Activated naive CD8-positive, alpha-beta T cell (primary cell): ENCODE measurements around the gene PPL.

ENCODE experiments used
- H3K27ac Mint-ChIP-seq: one replicate; pipeline ENCODE4 v1.8.0; 2021; ENCODE audit warnings: mixed read lengths
- H3K27me3 Mint-ChIP-seq: one replicate; pipeline ENCODE4 v1.8.0; 2021; ENCODE audit warnings: mixed read lengths
- H3K36me3 Mint-ChIP-seq: one replicate; pipeline ENCODE4 v1.8.0; 2021; ENCODE audit warnings: mixed read lengths
- H3K4me1 Mint-ChIP-seq: one replicate; pipeline ENCODE4 v1.8.0; 2021; ENCODE audit warnings: low read depth, mixed read lengths
- H3K4me3 Mint-ChIP-seq: one replicate; pipeline ENCODE4 v1.8.0; 2021; ENCODE audit warnings: mild to moderate bottlenecking, mixed read lengths
- H3K9me3 Mint-ChIP-seq: one replicate; pipeline ENCODE4 v1.8.0; 2021; ENCODE audit warnings: low read depth, mixed read lengths

Gene PPL

DNA sequence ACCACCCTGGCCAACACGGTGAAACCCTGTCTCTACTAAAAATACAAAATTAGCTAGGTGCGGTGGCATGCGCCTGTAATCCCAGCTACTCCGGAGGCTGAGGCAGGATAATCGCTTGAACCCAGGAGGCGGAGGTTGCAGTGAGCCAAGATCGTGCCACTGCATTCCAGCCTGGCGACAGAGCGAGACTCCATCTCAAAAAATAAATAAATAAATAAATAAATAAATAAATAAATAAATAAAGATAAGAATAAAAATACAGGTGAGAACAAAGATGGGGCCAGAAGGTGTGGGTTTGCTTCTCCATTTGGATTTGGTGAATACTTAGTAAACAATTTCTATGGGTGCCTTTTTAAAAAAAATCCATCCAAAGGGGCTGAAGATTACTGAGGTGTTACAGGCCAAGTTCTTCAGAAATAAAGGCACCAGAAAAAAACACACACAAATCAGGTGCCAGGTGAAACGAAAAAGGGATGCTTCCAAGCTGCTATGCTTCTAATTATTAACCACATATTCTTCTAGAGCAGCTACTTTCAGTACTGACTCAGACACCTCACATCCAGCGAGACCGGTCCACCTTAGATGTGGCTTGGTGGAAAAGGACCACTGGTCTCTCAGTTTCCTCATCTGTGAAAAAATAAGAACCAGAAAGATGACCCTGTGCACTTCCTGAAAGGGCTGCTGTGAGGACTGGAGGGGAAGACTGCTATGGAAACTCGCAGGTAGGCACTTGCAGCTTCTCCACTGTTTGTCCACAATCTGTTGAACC, 99.0 kb downstream of the PPL start:
- H3K4me1 Mint-ChIP-seq = peaks cover 15% of the 10 kb centered on the region
- no peak overlapping the region for H3K4me3 Mint-ChIP-seq
- H3K27ac Mint-ChIP-seq = no peak overlapping the region
- no peaks in the 10 kb centered on the region for H3K9me3 Mint-ChIP-seq
- no peaks in the 10 kb centered on the region for H3K36me3 Mint-ChIP-seq
- H3K27me3 Mint-ChIP-seq = no peaks in the 10 kb centered on the region

DNA sequence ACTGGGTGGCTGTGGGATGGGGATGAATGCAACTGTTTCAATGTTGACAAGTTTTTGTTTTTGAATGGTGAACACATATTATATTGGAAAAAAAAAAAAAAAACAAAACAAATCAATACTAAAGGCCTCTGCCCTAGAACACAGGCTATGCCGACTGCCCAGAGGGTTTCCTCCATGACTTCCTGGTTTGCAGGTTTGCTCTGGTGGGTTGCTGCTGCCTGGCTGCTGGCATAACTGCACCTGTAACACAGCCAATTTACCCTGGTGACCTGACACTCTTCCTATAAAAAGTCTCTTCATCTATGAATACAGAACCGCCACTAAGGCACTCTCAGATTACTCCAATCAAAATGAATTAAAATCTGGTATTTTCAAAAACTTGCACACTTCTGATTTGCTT, 100.2 kb downstream of the PPL start:
- Mint-ChIP-seq H3K9me3 (no peaks in the 10 kb centered on the region), H3K4me1 (peaks cover 18% of the 10 kb centered on the region), H3K4me3 (no peak overlapping the region), H3K36me3 (no peaks in the 10 kb centered on the region), H3K27ac (no peak overlapping the region), H3K27me3 (no peaks in the 10 kb centered on the region)

DNA sequence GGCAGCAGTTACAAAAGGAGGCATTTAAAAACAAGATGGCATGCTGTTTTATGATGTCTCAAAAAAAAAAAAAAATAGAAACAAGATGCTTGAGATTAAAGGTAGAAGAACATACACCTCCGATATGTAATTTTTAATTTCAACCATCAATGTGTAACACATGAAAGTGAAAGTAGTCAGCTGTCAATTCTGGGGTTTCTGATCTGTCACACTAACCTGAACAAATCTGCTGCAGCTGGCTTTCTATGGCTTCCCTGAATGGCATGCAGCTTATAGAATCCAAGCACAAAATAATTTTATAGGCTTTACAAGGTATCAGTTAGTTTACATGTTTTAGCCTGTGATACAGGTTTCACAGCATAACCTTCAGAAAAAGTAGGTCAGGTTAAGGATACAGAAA, 103.4 kb downstream of the PPL start:
- Mint-ChIP-seq H3K4me1 (peaks cover 12% of the 10 kb centered on the region), H3K27ac (no peak overlapping the region), H3K4me3 (no peak overlapping the region), H3K36me3 (peaks cover 4% of the 10 kb centered on the region), H3K9me3 (no peaks in the 10 kb centered on the region), H3K27me3 (no peaks in the 10 kb centered on the region)

- no peaks in the 10 kb centered on the region for H3K9me3 Mint-ChIP-seq
- H3K27me3 Mint-ChIP-seq = no peaks in the 10 kb centered on the region
- H3K27ac Mint-ChIP-seq = no peak overlapping the region
- H3K4me3 Mint-ChIP-seq = no peak overlapping the region
- peaks cover 12% of the 10 kb centered on the region for H3K4me1 Mint-ChIP-seq
- H3K36me3 Mint-ChIP-seq = peaks cover 4% of the 10 kb centered on the region
These were observed 104.1 kb downstream of the PPL start for GRCh38 chr16:4832698-4833343.
